Measurements from ENCODE around the gene PRKCA.

DNA sequence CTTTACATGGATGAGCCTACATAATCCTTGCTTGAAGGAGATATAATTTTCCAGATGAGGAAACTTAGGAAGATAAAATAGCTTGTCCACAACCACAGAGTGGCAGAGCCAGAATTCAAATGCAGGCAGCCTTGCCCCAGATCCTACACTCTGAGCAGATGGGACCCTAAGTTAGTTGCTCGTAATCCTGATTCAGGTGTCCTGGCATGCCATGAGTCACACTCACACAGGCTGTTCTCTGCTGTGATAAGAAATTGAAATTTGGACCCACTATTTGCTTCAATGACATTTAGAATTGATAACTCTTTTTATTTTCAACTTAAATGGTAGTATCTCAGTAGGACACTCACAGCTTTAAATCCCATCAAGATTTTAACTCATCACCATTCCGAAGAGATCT is 381.8 kb downstream of the PRKCA start:
- TF ChIP-seq, protein P1, sequence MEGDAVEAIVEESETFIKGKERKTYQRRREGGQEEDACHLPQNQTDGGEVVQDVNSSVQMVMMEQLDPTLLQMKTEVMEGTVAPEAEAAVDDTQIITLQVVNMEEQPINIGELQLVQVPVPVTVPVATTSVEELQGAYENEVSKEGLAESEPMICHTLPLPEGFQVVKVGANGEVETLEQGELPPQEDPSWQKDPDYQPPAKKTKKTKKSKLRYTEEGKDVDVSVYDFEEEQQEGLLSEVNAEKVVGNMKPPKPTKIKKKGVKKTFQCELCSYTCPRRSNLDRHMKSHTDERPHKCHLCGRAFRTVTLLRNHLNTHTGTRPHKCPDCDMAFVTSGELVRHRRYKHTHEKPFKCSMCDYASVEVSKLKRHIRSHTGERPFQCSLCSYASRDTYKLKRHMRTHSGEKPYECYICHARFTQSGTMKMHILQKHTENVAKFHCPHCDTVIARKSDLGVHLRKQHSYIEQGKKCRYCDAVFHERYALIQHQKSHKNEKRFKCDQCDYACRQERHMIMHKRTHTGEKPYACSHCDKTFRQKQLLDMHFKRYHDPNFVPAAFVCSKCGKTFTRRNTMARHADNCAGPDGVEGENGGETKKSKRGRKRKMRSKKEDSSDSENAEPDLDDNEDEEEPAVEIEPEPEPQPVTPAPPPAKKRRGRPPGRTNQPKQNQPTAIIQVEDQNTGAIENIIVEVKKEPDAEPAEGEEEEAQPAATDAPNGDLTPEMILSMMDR (IDR thresholded peaks at IDR 0.05; ENCODE audit: low read depth, low read length, poor library complexity, severe bottlenecking): no peak
- no peak for TF ChIP-seq EZH2phosphoT487 (IDR thresholded peaks at IDR 0.05; ENCODE audit: borderline replicate concordance, low read length)

All from DOHH2 (cell line).